Karpas-422 (cell line): ENCODE results near the gene GGN. TPM values are rescaled to one million over a fixed set of nuclear protein-coding genes. Genes with fewer than 3 reads are reported as not detected.

Experiments used
- DNase-seq: peaks from one replicate; pipeline ENCODE4 v3.0.0-alpha.2; 2015
- H2AFZ ChIP-seq: fragments of 200-600 bp; sonication (generic); 2 replicates; pipeline ENCODE4 v1.6.1; 2014; ENCODE audit warnings: antibody characterized with exemption, low read length, mixed read lengths
- H3K27ac ChIP-seq: fragments of 200-600 bp; sonication (generic); 2 replicates; pipeline ENCODE4 v1.5.1; 2014; ENCODE audit warnings: mild to moderate bottlenecking, low read length, moderate library complexity
- H3K27me3 ChIP-seq: fragments of 200-600 bp; sonication (generic); 2 replicates; pipeline ENCODE4 v1.6.1; 2014; ENCODE audit warnings: low read length, mixed read lengths
- H3K36me3 ChIP-seq: fragments of 200-600 bp; sonication (generic); 2 replicates; pipeline ENCODE4 v1.6.1; 2014; ENCODE audit warnings: low read length, mixed read lengths; ENCODE audit not compliant: insufficient read depth
- H3K4me1 ChIP-seq: fragments of 200-600 bp; sonication (generic); 2 replicates; pipeline ENCODE4 v1.6.1; 2014; ENCODE audit warnings: mild to moderate bottlenecking, low read length, mixed read lengths
- H3K4me2 ChIP-seq: fragments of 200-600 bp; sonication (generic); 2 replicates; pipeline ENCODE4 v1.6.1; 2014; ENCODE audit warnings: low read length, low read depth, mild to moderate bottlenecking; ENCODE audit not compliant: poor library complexity, severe bottlenecking
- H3K4me3 ChIP-seq: fragments of 200-600 bp; sonication (generic); 2 replicates; pipeline ENCODE4 v1.5.1; 2014; ENCODE audit warnings: mild to moderate bottlenecking, antibody characterized with exemption, low read length, mixed read lengths
- H3K79me2 ChIP-seq: fragments of 200-600 bp; sonication (generic); 2 replicates; pipeline ENCODE4 v1.6.1; 2014; ENCODE audit warnings: mild to moderate bottlenecking, low read length, mixed read lengths
- H3K9ac ChIP-seq: fragments of 200-600 bp; sonication (generic); 2 replicates; pipeline ENCODE4 v1.6.0; 2014; ENCODE audit warnings: low read length
- H3K9me2 ChIP-seq: fragments of 200-600 bp; sonication (generic), shearing (Covaris generic); replicated peaks from 2 replicates; pipeline ENCODE4 v1.6.0; 2014; ENCODE audit warnings: mild to moderate bottlenecking, low read length, moderate library complexity; ENCODE audit not compliant: insufficient read depth
- H3K9me3 ChIP-seq: fragments of 300-700, 200-600 bp; sonication (generic); 2 replicates; pipeline ENCODE4 v1.6.1; 2014; ENCODE audit warnings: low read length, mixed read lengths
- H4K20me1 ChIP-seq: fragments of 200-600 bp; sonication (generic); 2 replicates; pipeline ENCODE4 v1.6.1; 2014; ENCODE audit warnings: mild to moderate bottlenecking, antibody characterized with exemption, low read length, low read depth; ENCODE audit not compliant: insufficient read depth
- total RNA-seq: library from RNA; depleted of rRNA; stranded (reverse); fragments of >200 nt; shearing (Covaris generic); gene quantifications from 2 replicates; pipeline ENCODE4 v1.2.3, GENCODE V29; 2014; ENCODE audit warnings: low replicate concordance

GGN gene
- total RNA-seq, 1 experiment from 2014 or later: not detected

GRCh38 chr19:38399081-38399480 lies 11.2 kb upstream of the GGN start:
- H3K4me1 ChIP-seq: peaks cover 6% of the 10 kb centered on the region
- H3K4me3 ChIP-seq: no peak overlapping the region
- no peaks in the 10 kb centered on the region for H3K9me2 ChIP-seq
- no peak overlapping the region for H2AFZ ChIP-seq
- H4K20me1 ChIP-seq: no peaks in the 10 kb centered on the region
- H3K27me3 ChIP-seq: no peaks in the 10 kb centered on the region
- no peak overlapping the region for H3K4me2 ChIP-seq
- no peak overlapping the region for H3K27ac ChIP-seq
- no peak overlapping the region for H3K9ac ChIP-seq
- no peaks in the 10 kb centered on the region for H3K9me3 ChIP-seq
- no peaks in the 10 kb centered on the region for H3K79me2 ChIP-seq
- DNase-seq: no peak
- H3K36me3 ChIP-seq: no peaks in the 10 kb centered on the region

DNA sequence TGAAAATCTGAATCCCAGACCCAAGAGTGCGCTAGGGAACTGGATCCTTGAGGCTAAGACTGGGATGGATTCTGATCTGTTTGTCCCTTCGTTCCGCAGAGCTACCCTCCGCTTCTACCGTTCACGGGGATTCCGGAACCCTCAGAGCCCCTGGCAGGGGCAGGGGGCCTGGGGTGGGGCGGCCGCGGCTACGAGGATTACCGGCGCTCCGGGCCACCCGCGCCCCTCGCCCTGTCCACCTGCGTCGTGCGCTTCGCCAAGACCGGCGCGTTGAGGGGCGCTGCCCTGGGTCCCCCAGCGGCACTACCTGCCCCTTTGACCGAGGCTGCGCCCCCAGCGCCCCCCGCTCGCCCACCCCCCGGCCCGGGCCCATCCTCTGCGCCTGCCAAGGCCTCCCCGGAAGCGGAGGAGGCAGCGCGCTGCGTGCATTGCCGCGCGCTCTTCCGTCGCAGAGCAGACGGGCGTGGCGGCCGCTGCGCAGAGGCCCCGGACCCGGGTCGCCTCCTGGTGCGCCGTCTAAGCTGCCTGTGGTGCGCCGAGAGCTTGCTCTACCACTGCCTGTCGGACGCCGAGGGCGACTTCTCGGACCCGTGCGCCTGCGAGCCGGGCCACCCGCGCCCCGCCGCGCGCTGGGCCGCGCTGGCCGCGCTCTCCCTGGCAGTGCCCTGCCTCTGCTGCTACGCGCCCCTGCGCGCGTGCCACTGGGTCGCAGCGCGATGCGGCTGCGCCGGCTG lies 7.7 kb upstream of the GGN start:
- Histone ChIP-seq H3K9me3 (no peaks in the 10 kb centered on the region), H3K4me1 (no peaks in the 10 kb centered on the region), H3K9ac (no peak overlapping the region), H3K27me3 (no peaks in the 10 kb centered on the region), H3K4me3 (no peak overlapping the region), H3K4me2 (no peak overlapping the region), H3K79me2 (no peaks in the 10 kb centered on the region), H3K36me3 (no peaks in the 10 kb centered on the region), H3K9me2 (no peaks in the 10 kb centered on the region), H4K20me1 (no peaks in the 10 kb centered on the region), H3K27ac (no peak overlapping the region), H2AFZ (no peak overlapping the region)
- DNase-seq: no peak

- no peak overlapping the region for H2AFZ ChIP-seq
- H3K36me3 ChIP-seq: no peaks in the 10 kb centered on the region
- H3K27me3 ChIP-seq: no peaks in the 10 kb centered on the region
- H3K9me3 ChIP-seq: no peaks in the 10 kb centered on the region
- H3K9me2 ChIP-seq: no peaks in the 10 kb centered on the region
- H4K20me1 ChIP-seq: no peaks in the 10 kb centered on the region
- no peak for DNase-seq
- H3K4me2 ChIP-seq: no peak overlapping the region
- no peak overlapping the region for H3K9ac ChIP-seq
- H3K4me3 ChIP-seq: no peak overlapping the region
- no peak overlapping the region for H3K27ac ChIP-seq
- H3K4me1 ChIP-seq: no peaks in the 10 kb centered on the region
- no peaks in the 10 kb centered on the region for H3K79me2 ChIP-seq
These were observed 6.7 kb upstream of the GGN start for GRCh38 chr19:38394488-38394887.

GRCh38 chr19:38392707-38393308 lies 5.0 kb upstream of the GGN start:
- no peak overlapping the region for H2AFZ ChIP-seq
- H3K9ac ChIP-seq: no peak overlapping the region

DNA sequence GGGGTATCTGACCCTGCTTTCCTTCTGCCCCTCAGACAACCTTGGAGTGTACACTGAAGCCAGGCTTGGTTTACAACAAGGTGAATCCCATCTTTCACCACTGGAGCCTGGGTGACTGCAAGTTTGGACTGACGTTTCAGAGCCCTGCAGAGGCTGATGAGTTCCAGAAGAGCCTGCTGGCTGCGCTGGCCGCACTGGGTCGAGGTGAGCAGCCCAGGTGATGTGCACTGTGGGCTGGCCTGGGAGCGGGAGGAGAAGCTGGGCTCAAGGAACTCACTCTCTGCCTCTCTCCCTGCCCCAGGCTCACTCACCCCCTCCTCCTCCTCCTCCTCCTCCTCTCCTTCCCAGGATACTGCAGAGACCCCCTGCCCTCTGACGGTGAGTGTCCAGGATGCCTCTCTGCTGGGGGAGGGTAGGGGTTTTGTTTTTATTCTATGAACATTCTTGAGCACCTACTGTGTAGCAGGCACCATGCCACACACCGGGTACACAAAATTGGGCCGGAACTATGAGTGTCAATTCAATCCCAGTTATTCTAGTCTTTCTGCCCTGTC lies 4.2 kb upstream of the GGN start:
- Histone ChIP-seq H3K79me2 (no peaks in the 10 kb centered on the region), H3K9me2 (no peaks in the 10 kb centered on the region), H3K9me3 (no peaks in the 10 kb centered on the region), H2AFZ (no peak overlapping the region), H3K36me3 (no peaks in the 10 kb centered on the region), H3K4me1 (peaks cover 11% of the 10 kb centered on the region), H3K4me2 (no peak overlapping the region), H4K20me1 (no peaks in the 10 kb centered on the region), H3K27me3 (no peaks in the 10 kb centered on the region), H3K27ac (no peak overlapping the region), H3K4me3 (no peak overlapping the region), H3K9ac (no peak overlapping the region)
- no peak for DNase-seq

More at GRCh38 chr19:38392707-38393308, 5.0 kb upstream of the GGN start:
- H3K27me3 ChIP-seq: no peaks in the 10 kb centered on the region
- no peak overlapping the region for H3K4me3 ChIP-seq
- no peaks in the 10 kb centered on the region for H3K79me2 ChIP-seq
- H3K4me1 ChIP-seq: peaks cover 4% of the 10 kb centered on the region
- no peaks in the 10 kb centered on the region for H4K20me1 ChIP-seq
- no peak overlapping the region for H3K4me2 ChIP-seq
- DNase-seq: no peak
- H3K9me3 ChIP-seq: no peaks in the 10 kb centered on the region
- H3K27ac ChIP-seq: no peak overlapping the region
- H3K9me2 ChIP-seq: no peaks in the 10 kb centered on the region
- no peaks in the 10 kb centered on the region for H3K36me3 ChIP-seq

DNA sequence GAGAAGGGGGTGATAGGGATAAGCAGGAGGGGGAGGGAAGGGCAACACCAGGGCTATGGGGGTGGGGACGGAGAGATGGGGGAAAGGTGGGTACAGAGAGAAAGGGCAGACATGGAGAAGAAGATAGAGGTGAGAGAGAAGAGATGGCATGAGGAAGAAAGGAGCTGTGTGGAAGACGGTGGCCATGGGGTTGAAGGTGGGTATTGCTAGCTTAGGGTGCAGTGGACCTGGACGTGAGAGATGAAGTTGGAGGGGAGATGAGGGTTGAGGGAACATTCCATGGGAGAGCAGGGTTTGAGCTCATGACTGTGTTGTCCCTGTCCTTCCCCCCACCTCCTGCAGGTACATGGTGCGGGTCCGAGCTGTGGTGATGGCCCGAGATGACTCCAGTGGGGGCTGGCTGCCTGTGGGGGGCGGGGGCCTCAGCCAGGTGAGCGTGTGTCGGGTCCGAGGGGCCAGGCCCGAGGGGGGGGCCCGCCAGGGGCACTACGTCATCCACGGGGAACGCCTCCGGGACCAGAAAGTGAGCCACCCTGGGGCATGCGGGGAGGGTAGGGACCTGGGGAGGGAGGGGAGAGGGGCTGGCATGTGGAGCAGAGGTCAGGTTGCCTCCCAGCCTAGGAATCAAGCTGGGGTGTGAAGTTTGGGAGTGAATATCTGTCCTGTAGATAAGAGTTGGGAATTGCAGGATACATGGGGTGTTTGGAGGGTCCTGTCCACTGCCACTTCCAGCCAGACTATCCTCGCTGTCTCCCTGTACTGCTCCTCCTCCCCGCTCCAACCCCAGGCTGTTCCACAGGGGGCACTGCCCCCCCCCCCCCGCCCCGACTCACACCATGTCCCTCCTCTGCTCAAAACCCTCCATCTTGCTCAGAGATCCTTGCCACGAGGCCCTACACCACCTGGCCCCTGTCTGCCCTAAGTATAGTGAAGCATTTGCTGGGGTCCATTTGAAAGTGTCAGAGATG lies 2.4 kb upstream of the GGN start:
- H3K4me2 ChIP-seq: no peak overlapping the region
- no peak overlapping the region for H2AFZ ChIP-seq
- no peaks in the 10 kb centered on the region for H3K27me3 ChIP-seq
- H3K9ac ChIP-seq: no peak overlapping the region
- H3K4me3 ChIP-seq: no peak overlapping the region
- DNase-seq: no peak
- no peaks in the 10 kb centered on the region for H3K9me3 ChIP-seq
- no peaks in the 10 kb centered on the region for H3K79me2 ChIP-seq
- peaks cover 11% of the 10 kb centered on the region for H3K4me1 ChIP-seq
- H4K20me1 ChIP-seq: no peaks in the 10 kb centered on the region
- no peak overlapping the region for H3K27ac ChIP-seq
- H3K9me2 ChIP-seq: no peaks in the 10 kb centered on the region
- H3K36me3 ChIP-seq: no peaks in the 10 kb centered on the region

- H3K9me3 ChIP-seq: no peaks in the 10 kb centered on the region
- H3K4me2 ChIP-seq: no peak overlapping the region
- no peaks in the 10 kb centered on the region for H4K20me1 ChIP-seq
- H3K9ac ChIP-seq: no peak overlapping the region
- no peak overlapping the region for H3K4me3 ChIP-seq
- no peaks in the 10 kb centered on the region for H3K79me2 ChIP-seq
- no peaks in the 10 kb centered on the region for H3K27me3 ChIP-seq
- no peak for DNase-seq
- H2AFZ ChIP-seq: no peak overlapping the region
- H3K27ac ChIP-seq: no peak overlapping the region
- peaks cover 11% of the 10 kb centered on the region for H3K4me1 ChIP-seq
- H3K36me3 ChIP-seq: no peaks in the 10 kb centered on the region
- H3K9me2 ChIP-seq: no peaks in the 10 kb centered on the region
These were observed 1.5 kb upstream of the GGN start for GRCh38 chr19:38389101-38389925.
